T-cell (primary cell): Measurements from ENCODE around the gene STX8. TPM values are rescaled to one million over a fixed set of nuclear protein-coding genes. Genes with fewer than 3 reads are reported as not detected.

ENCODE experiments used
- ATAC-seq, 4 experiments: fragments of 200-7000 bp in 3 of 4; fragments of 150-1000 bp in 1 of 4; cut with Tn5 transposase; replicated peaks in 1 of 4; 1 replicate in 3 of 4; 2 replicates in 1 of 4; pipeline ENCODE4 v1.10.0; 2021; ENCODE audit warnings: moderate library complexity in 3 of 4, mild to moderate bottlenecking in 2 of 4, moderate number of reproducible peaks in 1 of 4
- CTCF ChIA-PET, 2 donors: fragments of 300-600 bp; sonication (Branson Sonifier 250); formaldehyde crosslinking; loops; one replicate each; lab custom pipeline; 2022; ENCODE audit warnings: antibody characterized with exemption in 2 of 2; lab: Charles Lee
- POLR2A ChIA-PET, 2 donors: fragments of 300-600 bp; sonication (Branson Sonifier 250); formaldehyde crosslinking; loops; one replicate each; lab custom pipeline; 2022; ENCODE audit warnings: antibody characterized with exemption in 2 of 2; lab: Charles Lee
- DNase-seq, 35 experiments: peaks; one replicate each; pipeline versions ENCODE4 v3.0.0 to v3.0.0-alpha.2; 2013 to 2023
- H3K27ac ChIP-seq: one replicate; pipeline ENCODE4 v1.5.1; 2013; ENCODE audit warnings: low read length
- H3K27me3 ChIP-seq, 2 experiments: replicated peaks in 1 of 2; 1 replicate in 1 of 2; 2 replicates in 1 of 2; pipeline versions ENCODE4 v1.6.1 to v1.7.0; 2013; ENCODE audit warnings: low read length in 1 of 2, mixed read lengths in 1 of 2; ENCODE audit not compliant: control insufficient read depth in 2 of 2, insufficient read depth in 2 of 2; ENCODE audit errors: extremely low read depth in 1 of 2
- H3K36me3 ChIP-seq, 2 donors: 1 replicate in 1 of 2; 2 replicates in 1 of 2; pipeline versions ENCODE4 v1.6.1 to v1.7.0; 2013; ENCODE audit warnings: low read length in 1 of 2; ENCODE audit not compliant: control insufficient read depth in 2 of 2, insufficient read depth in 1 of 2; ENCODE audit errors: extremely low read depth in 1 of 2
- H3K4me1 ChIP-seq, 2 experiments: 1 replicate in 1 of 2; 2 replicates in 1 of 2; pipeline versions ENCODE4 v1.6.1 to v1.7.0; 2013; ENCODE audit warnings: low read length in 2 of 2, mixed read lengths in 1 of 2; ENCODE audit not compliant: insufficient read depth in 2 of 2, control insufficient read depth in 1 of 2; ENCODE audit errors: extremely low read depth in 1 of 2
- H3K4me3 ChIP-seq, 2 donors: 1 replicate in 1 of 2; 2 replicates in 1 of 2; pipeline versions ENCODE4 v1.5.1 to v1.7.0; 2013; ENCODE audit warnings: mild to moderate bottlenecking in 2 of 2, low read length in 1 of 2, moderate library complexity in 1 of 2; ENCODE audit not compliant: control insufficient read depth in 1 of 2; ENCODE audit errors: extremely low read depth in 1 of 2
- H3K9me3 ChIP-seq: 2 replicates; pipeline ENCODE4 v1.7.0; 2013
- H3K27ac Mint-ChIP-seq, 2 donors: one replicate each; pipeline ENCODE4 v1.8.0; 2020 to 2021; ENCODE audit warnings: mild to moderate bottlenecking in 2 of 2, mixed read lengths in 2 of 2
- H3K27me3 Mint-ChIP-seq, 2 donors: one replicate each; pipeline ENCODE4 v1.8.0; 2021 to 2022; ENCODE audit warnings: mixed read lengths in 2 of 2
- H3K36me3 Mint-ChIP-seq: one replicate; pipeline ENCODE4 v1.8.0; 2021; ENCODE audit warnings: mixed read lengths
- H3K4me1 Mint-ChIP-seq, 3 donors: one replicate each; pipeline ENCODE4 v1.8.0; 2020 to 2022; ENCODE audit warnings: mixed read lengths in 3 of 3, mild to moderate bottlenecking in 1 of 3
- H3K4me3 Mint-ChIP-seq, 3 donors: one replicate each; pipeline ENCODE4 v1.8.0; 2020 to 2022; ENCODE audit warnings: mild to moderate bottlenecking in 3 of 3, mixed read lengths in 3 of 3, moderate library complexity in 3 of 3
- H3K9me3 Mint-ChIP-seq, 3 donors: one replicate each; pipeline ENCODE4 v1.8.0; 2020 to 2022; ENCODE audit warnings: mixed read lengths in 3 of 3
- WGBS: methylation state at CpG from one replicate; pipeline ENCODE4 v1.1.5; 2013; ENCODE audit warnings: missing lambda C conversion rate; ENCODE audit not compliant: insufficient coverage; 5-methylcytosine and 5-hydroxymethylcytosine counted together
- total RNA-seq, 35 experiments: library from RNA in 6 of 35; stranded (reverse) in 6 of 35; fragments of 120-200 nt in 1 of 35; gene quantifications; one replicate each; pipeline versions ENCODE4 v1.2.1 to v1.2.4 and lab custom pipeline; 2013 to 2026

STX8 gene
- total RNA-seq, 5 donors from 2014 or later (not counting 1 experiment from before 2014, with no cell fraction given) = 34.1 to 65.2 (median 57.8) TPM

DNA sequence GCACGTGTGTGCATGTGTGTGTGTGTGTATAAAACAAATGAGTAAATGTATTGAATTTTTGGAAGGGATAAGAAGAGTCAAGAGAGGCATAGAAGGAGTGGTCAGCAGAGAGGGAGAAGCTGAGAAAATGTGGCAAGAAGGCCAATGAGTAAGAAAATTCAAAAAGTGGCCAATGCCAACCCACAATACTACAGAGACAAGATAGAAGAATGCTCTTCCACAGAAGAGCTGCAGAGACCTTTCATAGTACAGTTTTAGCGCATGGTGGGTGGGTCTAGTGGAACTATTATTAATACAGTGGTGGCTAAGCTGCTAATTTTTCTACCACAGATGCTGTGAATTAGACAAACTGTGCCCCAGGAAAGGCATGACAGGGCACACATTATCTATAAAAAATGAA is 320.8 kb downstream of the STX8 start:
- Mint-ChIP-seq H3K4me3 (no peak overlapping the region), H3K36me3 (peaks cover 3% of the 10 kb centered on the region), H3K27me3 (no peaks in the 10 kb centered on the region), H3K4me1 (peaks cover 22 to 31% (median 28%) of the 10 kb centered on the region in 3 donors), H3K9me3 (no peaks in the 10 kb centered on the region), H3K27ac (no peak overlapping the region)
- Histone ChIP-seq H3K27ac (no peak overlapping the region), H3K36me3 (peaks cover 0 to 1% of the 10 kb centered on the region in 2 donors), H3K4me3 (no peak overlapping the region), H3K9me3 (no peaks in the 10 kb centered on the region), H3K4me1 (peaks cover 6 to 13% of the 10 kb centered on the region in 2 experiments), H3K27me3 (no peaks in the 10 kb centered on the region)
- CTCF ChIA-PET = no interaction called here
- DNase-seq (no peak), ATAC-seq (no peak)
- POLR2A ChIA-PET = no interaction called here
- 86% methylated on average over 1 of the region's 2 CpGs for WGBS

DNA sequence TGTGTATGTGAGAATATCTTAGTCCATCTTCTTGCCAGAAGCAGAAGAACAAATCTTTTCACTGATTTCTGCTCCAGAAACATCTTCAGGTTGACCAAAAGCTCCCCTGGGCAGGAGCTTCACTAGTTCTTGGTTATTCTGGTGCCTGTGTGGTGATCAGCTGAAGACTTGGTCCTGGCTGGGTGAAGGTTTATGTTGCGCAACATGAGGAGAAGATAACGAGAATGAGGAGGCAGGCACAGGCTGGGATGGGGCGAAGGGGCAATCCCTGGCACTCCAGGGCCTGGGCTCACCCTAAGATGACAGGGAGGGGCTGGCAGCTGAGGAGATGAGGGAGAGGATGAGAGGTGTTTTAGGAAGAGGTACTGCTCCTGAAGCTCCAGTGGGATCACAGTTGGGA is 322.3 kb downstream of the STX8 start:
- POLR2A ChIA-PET = no interaction called here
- no peak overlapping the region for H3K27ac ChIP-seq

DNA sequence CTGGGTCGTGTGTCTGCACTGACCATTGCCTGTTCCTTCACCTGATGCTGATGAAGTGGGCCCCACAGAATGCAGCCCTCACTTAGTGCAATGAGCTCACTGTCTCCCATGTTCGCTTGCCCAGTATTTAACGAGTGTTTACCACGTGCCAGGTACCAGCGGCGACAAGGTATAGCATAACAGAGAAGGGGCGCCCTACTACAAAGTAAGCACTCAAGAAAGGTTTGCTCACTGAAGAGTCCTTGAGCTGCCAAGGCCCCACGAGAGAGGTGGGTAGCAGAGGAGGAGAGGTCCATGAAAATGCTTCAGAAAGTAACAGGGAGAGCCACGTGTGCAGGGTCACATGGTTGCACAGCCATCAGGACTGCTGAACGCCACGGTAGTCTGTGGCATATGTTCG is 324.3 kb downstream of the STX8 start:
- ChIA-PET CTCF (no interaction called here), POLR2A (no interaction called here)
- ATAC-seq = no peak
- Histone ChIP-seq H3K27me3 (no peaks in the 10 kb centered on the region), H3K36me3 (peaks cover 6 to 10% of the 10 kb centered on the region in 2 donors), H3K4me3 (no peak overlapping the region), H3K4me1 (peaks cover 6 to 13% of the 10 kb centered on the region in 2 experiments), H3K9me3 (no peaks in the 10 kb centered on the region), H3K27ac (no peak overlapping the region)
- WGBS = 80% methylated on average over 11 of the region's 12 CpGs
- Mint-ChIP-seq H3K4me1 (peaks cover 15 to 22% (median 18%) of the 10 kb centered on the region in 3 donors), H3K4me3 (no peak overlapping the region), H3K36me3 (peaks cover 9% of the 10 kb centered on the region), H3K27ac (no peak overlapping the region), H3K9me3 (no peaks in the 10 kb centered on the region), H3K27me3 (no peaks in the 10 kb centered on the region)
- DNase-seq = no peak

More for the DNA sequence above, 322.3 kb downstream of the STX8 start:
- Histone ChIP-seq H3K4me1 (peaks cover 6 to 13% of the 10 kb centered on the region in 2 experiments), H3K36me3 (peaks cover 6 to 8% of the 10 kb centered on the region in 2 donors), H3K27me3 (no peaks in the 10 kb centered on the region), H3K9me3 (no peaks in the 10 kb centered on the region), H3K4me3 (no peak overlapping the region)
- DNase-seq = no peak
- Mint-ChIP-seq H3K36me3 (peaks cover 12% of the 10 kb centered on the region), H3K4me1 (peaks cover 21 to 31% (median 22%) of the 10 kb centered on the region in 3 donors), H3K4me3 (no peak overlapping the region), H3K27ac (peak overlapping the region; percentile 80 to 82), H3K27me3 (no peaks in the 10 kb centered on the region), H3K9me3 (no peaks in the 10 kb centered on the region)
- 88% methylated on average over 3 of the region's 3 CpGs for WGBS
- CTCF ChIA-PET = no interaction called here
- no peak for ATAC-seq

DNA sequence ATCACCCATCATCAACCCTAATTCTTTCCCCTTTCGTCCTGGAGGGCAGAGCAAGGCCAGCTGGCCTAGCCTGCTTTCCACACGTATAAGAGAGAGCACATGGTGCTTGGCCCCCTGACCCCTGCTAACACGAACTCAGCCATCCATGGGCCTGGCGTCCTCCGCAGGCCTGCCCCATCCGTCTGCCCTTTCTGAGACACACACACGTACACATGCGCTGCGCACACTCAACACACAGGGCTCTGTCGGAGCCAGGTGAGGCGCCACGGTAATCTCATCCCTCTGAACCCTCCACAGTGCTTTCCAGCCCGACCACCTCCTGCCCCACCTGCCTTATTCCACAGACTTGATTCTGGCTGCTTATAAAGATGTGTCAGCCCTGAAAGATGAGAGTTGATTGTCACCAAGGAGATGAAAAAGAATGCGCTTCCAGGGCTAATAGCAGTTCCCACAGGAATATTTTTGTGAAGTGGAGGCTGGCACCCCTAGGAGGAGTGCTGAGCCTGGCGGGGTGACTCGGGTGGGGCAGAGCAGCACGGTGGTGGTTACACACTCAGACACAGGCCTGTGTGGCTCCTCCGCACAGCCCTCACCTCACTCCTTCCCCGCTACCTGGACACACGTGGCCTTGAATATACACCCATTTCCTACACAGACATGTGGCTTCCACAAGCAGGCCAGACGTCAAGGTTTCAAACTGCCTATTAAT is 326.2 kb downstream of the STX8 start:
- Histone ChIP-seq H3K9me3 (no peaks in the 10 kb centered on the region), H3K4me1 (peaks cover 6 to 13% of the 10 kb centered on the region in 2 experiments), H3K4me3 (no peak overlapping the region), H3K27ac (no peak overlapping the region), H3K36me3 (peaks cover 6 to 10% of the 10 kb centered on the region in 2 donors), H3K27me3 (no peaks in the 10 kb centered on the region)
- CTCF ChIA-PET = no interaction called here
- no peak overlapping the region for H3K27ac Mint-ChIP-seq
- H3K9me3 Mint-ChIP-seq = no peaks in the 10 kb centered on the region
- H3K27me3 Mint-ChIP-seq = no peaks in the 10 kb centered on the region
- DNase-seq = no peak
- POLR2A ChIA-PET = no interaction called here
- H3K36me3 Mint-ChIP-seq = peaks cover 12% of the 10 kb centered on the region
- ATAC-seq = no peak
- no peak overlapping the region for H3K4me3 Mint-ChIP-seq
- peaks cover 15 to 22% (median 18%) of the 10 kb centered on the region in 3 donors for H3K4me1 Mint-ChIP-seq
- 86% methylated on average over 14 of the region's 21 CpGs for WGBS

DNA sequence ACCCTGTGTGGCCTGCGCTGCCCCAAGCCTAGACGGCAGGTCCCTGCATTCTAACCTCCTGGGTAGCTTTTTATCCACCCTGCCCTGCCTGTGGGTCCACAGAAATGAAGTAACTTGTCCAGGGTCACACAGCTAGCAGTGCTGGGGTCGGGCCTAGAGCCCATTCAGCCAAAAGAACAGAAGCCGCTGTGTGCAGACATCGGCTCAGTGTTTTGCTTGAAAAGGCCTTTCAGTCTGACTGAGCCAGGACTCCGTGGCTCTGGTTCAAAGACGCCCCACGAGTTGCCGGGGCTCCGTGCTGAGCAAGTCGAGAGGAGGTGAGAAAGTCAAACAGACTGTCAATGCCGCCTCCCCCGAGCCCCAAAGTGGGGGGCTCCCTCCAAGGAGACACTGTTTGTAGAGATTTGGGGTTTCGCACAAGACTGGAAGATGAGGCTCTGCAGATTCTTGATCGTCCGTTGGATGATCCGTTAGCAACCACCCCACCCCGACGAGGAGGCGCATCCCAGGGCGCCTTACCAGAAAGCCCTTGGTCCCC is 328.1 kb downstream of the STX8 start:
- Mint-ChIP-seq H3K36me3 (peaks cover 12% of the 10 kb centered on the region), H3K9me3 (no peaks in the 10 kb centered on the region), H3K4me3 (no peak overlapping the region), H3K4me1 (peaks cover 2 to 5% (median 4%) of the 10 kb centered on the region in 3 donors), H3K27ac (no peak overlapping the region), H3K27me3 (no peaks in the 10 kb centered on the region)
- CTCF ChIA-PET = no interaction called here
- Histone ChIP-seq H3K27ac (no peak overlapping the region), H3K9me3 (no peaks in the 10 kb centered on the region), H3K27me3 (no peaks in the 10 kb centered on the region), H3K4me1 (peaks cover 0 to 3% of the 10 kb centered on the region in 2 experiments), H3K36me3 (peaks cover 6 to 10% of the 10 kb centered on the region in 2 donors), H3K4me3 (no peak overlapping the region)
- POLR2A ChIA-PET = no interaction called here
- 96% methylated on average over 16 of the region's 21 CpGs for WGBS
- DNase-seq (no peak), ATAC-seq (no peak)

DNA sequence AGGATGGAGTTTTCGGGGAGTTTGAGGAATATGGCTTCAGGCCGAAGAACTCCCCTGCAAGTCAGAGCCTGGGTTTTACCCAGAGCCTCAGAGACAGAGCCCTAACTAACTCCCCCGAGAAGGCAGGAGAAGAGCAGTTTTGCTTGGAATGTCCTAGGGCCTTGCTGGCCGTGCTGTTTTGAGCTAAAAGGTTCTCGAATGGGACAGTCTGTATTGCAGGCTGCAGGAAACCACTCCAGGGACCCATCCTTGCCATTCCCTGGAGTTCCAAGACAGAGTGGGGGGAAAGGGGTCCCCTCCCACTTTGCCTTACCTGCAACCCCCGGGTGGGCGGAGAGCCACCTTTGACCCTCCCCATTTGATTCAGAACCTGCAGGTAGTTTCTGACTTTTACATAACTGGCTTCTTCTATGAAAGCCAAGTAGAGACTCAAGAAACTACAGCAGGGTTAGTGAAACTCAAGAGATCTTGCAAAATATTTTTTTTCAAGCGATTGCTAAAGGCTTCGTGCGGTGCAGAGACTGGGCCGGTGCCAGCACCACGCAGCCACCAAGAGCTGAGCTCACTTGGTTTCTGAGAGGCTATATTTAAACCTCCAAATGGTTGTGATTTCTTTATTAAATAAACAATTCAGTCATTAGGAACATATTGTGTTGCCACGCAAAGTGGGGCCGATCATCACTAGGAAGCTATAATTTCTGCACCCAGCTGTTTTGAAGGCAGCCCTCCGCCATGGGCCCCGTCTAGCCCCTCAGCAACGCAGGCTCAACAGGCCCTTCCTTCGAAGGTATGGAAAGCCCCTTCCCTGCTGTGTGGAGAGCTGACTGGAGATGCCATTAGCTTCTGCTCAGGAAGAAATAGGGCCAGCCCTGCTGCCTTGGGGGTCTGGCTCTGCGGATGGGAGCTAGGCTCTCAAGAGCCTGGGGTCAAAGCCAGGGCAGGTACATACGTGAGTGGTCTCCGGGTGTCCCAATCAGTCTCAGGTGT is 331.3 kb downstream of the STX8 start:
- Mint-ChIP-seq H3K27ac (no peak overlapping the region), H3K4me1 (peaks cover 3 to 10% (median 8%) of the 10 kb centered on the region in 3 donors), H3K27me3 (no peaks in the 10 kb centered on the region), H3K4me3 (no peak overlapping the region), H3K36me3 (peaks cover 7% of the 10 kb centered on the region), H3K9me3 (no peaks in the 10 kb centered on the region)
- ChIA-PET CTCF (no interaction called here), POLR2A (no interaction called here)
- Histone ChIP-seq H3K27me3 (no peaks in the 10 kb centered on the region), H3K27ac (no peak overlapping the region), H3K4me3 (no peak overlapping the region), H3K36me3 (peaks cover 3 to 8% of the 10 kb centered on the region in 2 donors), H3K4me1 (peaks cover 0 to 18% of the 10 kb centered on the region in 2 experiments), H3K9me3 (no peaks in the 10 kb centered on the region)
- WGBS = 91% methylated on average over 11 of the region's 21 CpGs
- no peak for ATAC-seq
- no peak for DNase-seq
